Fibroblast of skin of back (primary cell): ENCODE measurements around the gene ADGRB3.

Experiments
- DNase-seq: peaks from one replicate; pipeline ENCODE4 v3.0.0-alpha.2; 2013

ADGRB3 gene

GRCh38 chr6:68709091-68709490 is 74.0 kb downstream of the ADGRB3 start:
- no peak for DNase-seq

GRCh38 chr6:68709882-68710281 is 74.8 kb downstream of the ADGRB3 start:
- DNase-seq: no peak

- DNase-seq: no peak
Observed at GRCh38 chr6:68710496-68710895, 75.4 kb downstream of the ADGRB3 start.

- no peak for DNase-seq
Observed at GRCh38 chr6:68710916-68711315, 75.8 kb downstream of the ADGRB3 start.

GRCh38 chr6:68711386-68712000 is 76.4 kb downstream of the ADGRB3 start:
- no peak for DNase-seq

- no peak for DNase-seq
Observed at GRCh38 chr6:68716620-68717019, 81.5 kb downstream of the ADGRB3 start.

GRCh38 chr6:68718385-68719073 is 83.4 kb downstream of the ADGRB3 start:
- peak; percentile 95 for DNase-seq

GRCh38 chr6:68719761-68720160 is 84.7 kb downstream of the ADGRB3 start:
- DNase-seq: no peak

DNA sequence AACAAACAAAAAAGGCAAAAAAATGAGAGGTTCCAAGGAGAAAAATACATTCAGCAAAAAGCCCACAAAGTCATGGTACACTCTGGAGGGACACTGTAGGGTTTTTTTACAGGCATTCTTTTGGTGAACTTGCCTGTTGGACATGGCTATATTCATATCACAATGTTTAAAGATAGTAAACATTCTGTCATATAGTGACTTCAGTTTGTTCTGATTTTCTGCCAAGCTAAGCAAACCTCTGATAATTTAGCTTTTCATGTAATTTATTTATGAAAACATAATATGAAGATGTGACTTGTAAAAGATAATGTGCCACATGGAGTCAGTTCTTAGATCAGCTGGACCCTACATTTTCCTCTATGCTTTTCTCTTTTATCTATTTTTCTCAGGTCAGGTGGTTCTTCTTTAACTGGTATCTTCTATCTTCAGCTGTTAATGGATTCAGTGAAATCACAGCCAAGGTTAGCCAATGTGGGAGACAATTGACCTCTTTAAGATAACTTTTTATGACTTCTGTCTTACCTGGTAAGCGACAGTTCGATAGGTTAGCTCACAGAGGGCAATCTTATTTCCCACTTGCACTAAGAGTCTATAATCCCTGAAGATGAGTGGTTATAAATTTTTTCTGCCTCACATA is 87.9 kb downstream of the ADGRB3 start:
- DNase-seq: no peak

GRCh38 chr6:68724060-68724459 is 89.0 kb downstream of the ADGRB3 start:
- no peak for DNase-seq

- no peak for DNase-seq
Observed at GRCh38 chr6:68726337-68726736, 91.3 kb downstream of the ADGRB3 start.

DNA sequence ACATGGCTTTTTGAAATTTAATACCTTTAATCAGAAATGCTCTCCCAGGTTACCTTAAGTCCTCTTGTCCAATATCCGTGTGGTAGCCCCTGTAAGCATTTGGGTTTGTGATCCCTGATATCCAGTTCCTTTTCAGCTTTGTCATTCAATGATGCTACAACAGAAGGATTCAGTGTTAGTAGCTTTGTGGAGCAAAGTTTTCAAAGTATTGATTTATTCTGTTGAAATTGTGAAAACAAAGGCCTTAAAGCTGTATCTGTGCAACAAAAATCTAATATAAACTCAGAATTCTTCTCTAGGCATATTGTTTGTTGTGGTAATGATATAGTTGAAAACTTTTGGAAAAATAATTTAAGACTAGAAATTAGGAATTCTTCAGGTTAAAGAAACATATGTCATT is 91.9 kb downstream of the ADGRB3 start:
- no peak for DNase-seq

DNA sequence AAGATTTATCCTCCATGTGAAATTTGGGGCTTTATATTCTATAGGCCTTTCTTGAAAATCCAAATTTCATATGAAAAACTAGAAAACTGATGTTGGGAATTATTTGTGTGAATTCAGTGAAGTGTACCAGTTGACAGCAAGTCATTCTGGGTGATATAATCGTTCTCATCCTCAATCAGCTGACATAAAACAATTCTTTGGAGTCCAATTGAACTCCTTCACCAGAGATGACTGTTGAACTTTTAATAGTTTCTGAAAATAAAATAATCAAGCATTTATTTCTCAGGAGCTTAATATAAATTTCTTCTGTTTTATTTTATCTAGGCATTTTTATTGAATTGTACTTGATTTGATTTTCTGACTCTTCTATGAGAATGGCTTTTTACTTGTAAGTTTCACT is 92.6 kb downstream of the ADGRB3 start:
- no peak for DNase-seq

- DNase-seq: no peak
Observed at GRCh38 chr6:68728159-68728979, 93.3 kb downstream of the ADGRB3 start.

GRCh38 chr6:68729377-68729903 is 94.4 kb downstream of the ADGRB3 start:
- no peak for DNase-seq

DNA sequence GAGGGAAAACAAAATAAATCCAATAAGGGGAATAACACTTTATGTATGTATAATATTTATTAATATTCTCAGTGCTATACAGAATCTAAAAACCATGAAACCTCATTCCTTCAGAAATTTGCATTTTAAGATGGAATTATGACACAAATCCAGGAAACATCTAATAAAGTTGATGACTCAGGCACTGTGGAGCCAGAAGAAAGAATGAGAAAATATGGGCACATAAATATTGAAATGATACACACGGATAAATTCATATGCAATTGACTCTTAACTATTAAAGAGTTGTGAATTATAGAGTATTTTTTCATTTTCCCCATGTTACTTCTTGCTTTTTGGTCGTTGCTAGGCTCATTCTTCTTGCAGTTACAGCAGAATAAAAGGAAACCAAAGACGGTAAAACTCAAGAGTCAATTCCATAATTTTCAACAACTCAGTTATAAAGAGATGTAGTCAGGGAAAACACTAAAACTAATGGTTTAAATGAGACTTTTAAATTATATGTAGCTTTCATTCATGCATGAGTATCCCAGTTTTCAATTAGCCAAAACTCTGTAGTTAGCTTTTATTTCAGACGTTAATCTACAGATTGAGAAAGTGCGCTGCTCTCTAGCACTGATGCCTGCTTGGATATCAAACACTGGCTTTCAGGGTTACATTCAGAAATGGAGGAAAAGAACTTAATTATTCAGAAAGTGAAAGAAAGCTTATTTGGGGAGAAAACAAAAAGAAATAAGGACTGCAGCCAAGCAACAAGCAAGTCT is 95.4 kb downstream of the ADGRB3 start:
- peak; percentile 25 for DNase-seq

GRCh38 chr6:68732423-68732822 is 97.3 kb downstream of the ADGRB3 start:
- no peak for DNase-seq

DNA sequence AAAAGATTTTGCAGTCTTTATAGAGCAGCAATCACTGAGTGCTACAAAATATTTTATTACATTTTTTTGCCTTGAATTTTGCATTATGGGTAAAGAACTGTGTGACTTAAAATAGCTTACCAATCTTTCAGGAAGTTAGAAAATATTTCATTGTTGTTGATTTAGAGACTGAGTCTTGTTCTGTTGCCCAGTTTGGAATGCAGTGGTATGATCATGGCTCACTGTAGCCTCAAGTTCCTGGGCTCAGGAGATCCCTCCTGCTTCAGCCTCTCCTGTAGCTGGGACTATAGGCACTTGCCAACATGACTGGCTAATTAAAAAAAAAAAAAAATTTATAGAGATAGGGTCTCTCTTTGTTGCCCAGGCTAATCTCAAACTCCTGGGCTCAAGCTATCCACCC is 100.8 kb downstream of the ADGRB3 start:
- DNase-seq: peak; percentile 87

- peak; percentile 51 for DNase-seq
Observed at GRCh38 chr6:68737061-68737460, 102.0 kb downstream of the ADGRB3 start.

- no peak for DNase-seq
Observed at GRCh38 chr6:68738039-68738438, 103.0 kb downstream of the ADGRB3 start.

- no peak for DNase-seq
Observed at GRCh38 chr6:68740828-68741500, 105.9 kb downstream of the ADGRB3 start.
